Endothelial cell of umbilical vein (primary cell): ENCODE measurements around the gene DPYD. TPM values are rescaled to one million over a fixed set of nuclear protein-coding genes. Genes with fewer than 3 reads are reported as not detected.

Experiments
- BruUV-seq: library from RNA; stranded (reverse); fragments of 400-500 nt; replicated peaks from 2 replicates; lab custom pipeline; 2021; lab: Mats Ljungman, UMichigan
- CTCF ChIA-PET: fragments of 300-600, 350-600 bp; sonication (Branson Sonifier 250); formaldehyde crosslinking; loops from one replicate; lab custom pipeline; 2021; ENCODE audit warnings: antibody characterized with exemption, inconsistent platforms; lab: Charles Lee
- POLR2A ChIA-PET: fragments of 300-600, 350-600 bp; sonication (Branson Sonifier 250); formaldehyde crosslinking; loops from one replicate; lab custom pipeline; 2021; ENCODE audit warnings: antibody characterized with exemption, inconsistent platforms; lab: Charles Lee
- DNase-seq: peaks from one replicate; pipeline ENCODE4 v3.0.0-alpha.2; 2011; ENCODE audit warnings: low read depth, low spot score
- FAIRE-seq: peaks from 2 replicates; lab custom pipeline; 2011; peaks lifted over from hg19 to GRCh38; lab: Jason Lieb, UNC
- H2AFZ ChIP-seq: 2 replicates; pipeline ENCODE4 v1.6.0; 2012; ENCODE audit warnings: low read depth, low read length, control low read depth, inconsistent platforms
- H3K27ac ChIP-seq: 2 replicates; pipeline ENCODE4 v1.5.1; 2011; ENCODE audit warnings: low read depth, mild to moderate bottlenecking, control low read depth, low read length, moderate library complexity; ENCODE audit not compliant: insufficient read depth
- H3K27me3 ChIP-seq, 2 experiments: 2 replicates each; pipeline versions ENCODE4 v1.6.0 to v1.6.1; 2011; ENCODE audit warnings: low read length in 2 of 2, mixed read lengths in 1 of 2; ENCODE audit not compliant: control insufficient read depth in 2 of 2, insufficient read depth in 2 of 2
- H3K36me3 ChIP-seq, 2 experiments: 2 replicates in 1 of 2; 3 replicates in 1 of 2; pipeline ENCODE4 v1.5.1; 2011; ENCODE audit warnings: low read length in 2 of 2, mild to moderate bottlenecking in 1 of 2, moderate library complexity in 1 of 2; ENCODE audit not compliant: control insufficient read depth in 2 of 2, insufficient read depth in 2 of 2; ENCODE audit errors: extremely low read depth in 1 of 2
- H3K4me1 ChIP-seq: 3 replicates; pipeline ENCODE4 v1.5.1; 2011; ENCODE audit warnings: mild to moderate bottlenecking, low read length; ENCODE audit not compliant: control insufficient read depth, insufficient read depth; ENCODE audit errors: extremely low read depth
- H3K4me2 ChIP-seq: 2 replicates; pipeline ENCODE4 v1.6.1; 2011; ENCODE audit warnings: low read length, control low read depth, mixed read lengths; ENCODE audit not compliant: insufficient read depth
- H3K4me3 ChIP-seq, 3 experiments: fragments of 200-600 bp in 1 of 3; sonication (generic), shearing (Covaris generic) in 1 of 3; replicated peaks in 1 of 3; 2 replicates each; pipeline ENCODE4 v1.5.1; 2011 to 2016; ENCODE audit warnings: control low read depth in 3 of 3, low read length in 3 of 3, mild to moderate bottlenecking in 2 of 3, inconsistent platforms in 1 of 3, low read depth in 1 of 3, moderate library complexity in 1 of 3; ENCODE audit not compliant: insufficient read depth in 1 of 3
- H3K79me2 ChIP-seq: 2 replicates; pipeline ENCODE4 v1.6.0; 2012; ENCODE audit warnings: low read length, inconsistent platforms; ENCODE audit not compliant: control insufficient read depth, insufficient read depth
- H3K9ac ChIP-seq: replicated peaks from 2 replicates; pipeline ENCODE3; 2011; ENCODE audit warnings: low read length, control low read depth; ENCODE audit not compliant: insufficient read depth; ENCODE audit errors: extremely low read depth
- H3K9me1 ChIP-seq: replicated peaks from 3 replicates; pipeline ENCODE4 v1.6.0; 2011; ENCODE audit warnings: mild to moderate bottlenecking, low read length; ENCODE audit not compliant: control insufficient read depth, insufficient read depth; ENCODE audit errors: extremely low read depth
- H3K9me3 ChIP-seq: replicated peaks from 2 replicates; pipeline ENCODE4 v1.5.1; 2012; ENCODE audit warnings: low read length, inconsistent platforms; ENCODE audit not compliant: control insufficient read depth, insufficient read depth
- H4K20me1 ChIP-seq: replicated peaks from 2 replicates; pipeline ENCODE3; 2011; ENCODE audit warnings: mild to moderate bottlenecking, low read length; ENCODE audit not compliant: control insufficient read depth, insufficient read depth; ENCODE audit errors: extremely low read depth
- CTCF ChIP-seq, 2 donors: IDR thresholded peaks; 1 replicate in 1 of 2; 2 replicates in 1 of 2; pipeline ENCODE4 v1.5.1; 2011; ENCODE audit warnings: low read length in 2 of 2, mild to moderate bottlenecking in 2 of 2, moderate library complexity in 2 of 2, control low read depth in 1 of 2, inconsistent platforms in 1 of 2, low read depth in 1 of 2; ENCODE audit not compliant: insufficient read depth in 1 of 2; ENCODE audit errors: extremely low read depth in 1 of 2
- EZH2 ChIP-seq: IDR thresholded peaks from 2 replicates; pipeline ENCODE4 v1.6.1; 2012; ENCODE audit warnings: borderline replicate concordance, low read depth, mild to moderate bottlenecking, moderate library complexity, low read length, inconsistent platforms; ENCODE audit not compliant: severe bottlenecking
- FOS ChIP-seq: IDR thresholded peaks from 2 replicates; pipeline ENCODE4 v1.6.1; 2011; ENCODE audit warnings: mild to moderate bottlenecking, low read length, moderate library complexity, borderline replicate concordance; ENCODE audit not compliant: insufficient read depth
- GATA2 ChIP-seq: IDR thresholded peaks from 2 replicates; pipeline ENCODE4 v1.7.0; 2011; ENCODE audit warnings: low read depth, mild to moderate bottlenecking, moderate library complexity, mixed read lengths, low read length; ENCODE audit not compliant: insufficient read length, insufficient read depth
- JUN ChIP-seq: IDR thresholded peaks from 2 replicates; pipeline ENCODE4 v1.6.1; 2011; ENCODE audit warnings: borderline replicate concordance, low read depth; ENCODE audit not compliant: insufficient read length, insufficient read depth
- MAX ChIP-seq: IDR thresholded peaks from 2 replicates; pipeline ENCODE4 v1.6.1; 2011; ENCODE audit not compliant: insufficient read depth, insufficient read length
- MYC ChIP-seq: IDR thresholded peaks from one replicate; pipeline ENCODE4 v1.6.1; 2011; ENCODE audit warnings: mild to moderate bottlenecking, low read depth, low read length
- POLR2A ChIP-seq: IDR thresholded peaks from 2 replicates; pipeline ENCODE4 v1.6.1; 2012; ENCODE audit warnings: low read depth, mild to moderate bottlenecking, control low read depth, low read length
- POLR2AphosphoS5 ChIP-seq: IDR thresholded peaks from 2 replicates; pipeline ENCODE4 v1.6.1; 2012; ENCODE audit warnings: low read depth, mild to moderate bottlenecking, control low read depth, low read length, moderate library complexity; ENCODE audit not compliant: insufficient read depth
- dilution Hi-C: fragments of 300-500 bp; cut with MboI; formaldehyde crosslinking; loops from one replicate; pipeline ENCODE4 v1.15.0; 2019; ENCODE audit warnings: low sequenced_read_pairs; ENCODE audit not compliant: extremely low pct_ligation_motif_present
- intact Hi-C: fragments of 100-400 bp; cut with micrococcal nuclease; formaldehyde crosslinking; loops from one replicate; pipeline ENCODE4 v1.10.0; 2022
- polyA plus RNA-seq, 4 experiments: library from polyadenylated mRNA; depleted of rRNA in 3 of 4; stranded (reverse) in 3 of 4; unstranded in 1 of 4; fragments of >200 nt; gene quantifications; 2 replicates each; pipeline versions ENCODE4 v1.2.1 to v1.2.3, GENCODE V29; 2011 to 2012; ENCODE audit warnings: missing spikeins in 1 of 4
- total RNA-seq: library from RNA; stranded (reverse); gene quantifications from 2 replicates; pipeline ENCODE4 v1.2.3, GENCODE V29; 2021

DPYD gene
- total and polyA plus RNA-seq, 2 donors (not counting 3 experiments of a cell fraction or from before 2014, with no cell fraction given) = 4.6 to 15.1 TPM

GRCh38 chr1:97824624-97825023 lies 96.2 kb downstream of the DPYD start:
- intact Hi-C loops (loop anchor here (5.0 kb wide), 1 partner anchor 687 kb away; no protein-coding TSS in a partner anchor), dilution Hi-C loops (no loop called here)
- ChIA-PET CTCF (interaction anchor here (0.8 to 1.6 kb wide), 4 partner anchors 16 to 644 kb away, joined by 3 to 11 read pairs (median 3); no protein-coding TSS in a partner anchor), POLR2A (no interaction called here)
- no peaks in the 10 kb centered on the region for H3K9me3 ChIP-seq
- H3K9me1 ChIP-seq = no peaks in the 10 kb centered on the region
- no peaks in the 10 kb centered on the region for H3K36me3 ChIP-seq
- H3K27ac ChIP-seq = no peak overlapping the region
- H3K9ac ChIP-seq = no peak overlapping the region
- H3K79me2 ChIP-seq = no peaks in the 10 kb centered on the region
- FAIRE-seq (no peak), DNase-seq (no peak)
- H3K27me3 ChIP-seq = no peaks in the 10 kb centered on the region
- H3K4me1 ChIP-seq = no peaks in the 10 kb centered on the region
- TF ChIP-seq EZH2 = no peak
- no peak for TF ChIP-seq MAX
- no TSS peak for BruUV-seq
- no peak overlapping the region for H2AFZ ChIP-seq
- H4K20me1 ChIP-seq = no peaks in the 10 kb centered on the region
- H3K4me2 ChIP-seq = no peak overlapping the region
- H3K4me3 ChIP-seq = no peak overlapping the region

GRCh38 chr1:97824200-97824599 lies 96.6 kb downstream of the DPYD start:
- H3K9me1 ChIP-seq = no peaks in the 10 kb centered on the region
- H3K9ac ChIP-seq = no peak overlapping the region
- no peak overlapping the region for H3K27ac ChIP-seq
- no peaks in the 10 kb centered on the region for H3K27me3 ChIP-seq
- no peaks in the 10 kb centered on the region for H3K9me3 ChIP-seq
- no TSS peak for BruUV-seq
- H3K4me3 ChIP-seq = no peak overlapping the region
- POLR2A ChIA-PET = no interaction called here
- DNase-seq = no peak
- intact Hi-C loops = loop anchor here (5.0 kb wide), 1 partner anchor 687 kb away; no protein-coding TSS in a partner anchor
- H2AFZ ChIP-seq = no peak overlapping the region
- H3K36me3 ChIP-seq = no peaks in the 10 kb centered on the region
- TF ChIP-seq POLR2A (no peak), POLR2AphosphoS5 (no peak), CTCF (IDR thresholded peaks at IDR 0.05; ENCODE audit: extremely low read depth in 1 of 2, insufficient read depth in 1 of 2, low read depth in 1 of 2, low read length in 2 of 2) (no peak), MAX (no peak), JUN (no peak), GATA2 (no peak), MYC (no peak), EZH2 (no peak), FOS (no peak)
- no peaks in the 10 kb centered on the region for H3K79me2 ChIP-seq
- no peaks in the 10 kb centered on the region for H4K20me1 ChIP-seq
- CTCF ChIA-PET = interaction anchor here (0.8 to 1.6 kb wide), 6 partner anchors 15 to 774 kb away, joined by 3 to 11 read pairs (median 3); no protein-coding TSS in a partner anchor
- no peak overlapping the region for H3K4me2 ChIP-seq
- dilution Hi-C loops = no loop called here
- H3K4me1 ChIP-seq = no peaks in the 10 kb centered on the region
- FAIRE-seq = no peak
